HG02571 (cell line): ENCODE data around the gene MYLK.

ENCODE experiments used
- ATAC-seq: cut with Tn5 transposase; IDR thresholded peaks from one replicate; pipeline ENCODE4 v1.9.1; 2021; ENCODE audit warnings: mild to moderate bottlenecking, moderate library complexity; ENCODE audit not compliant: unreplicated experiment

MYLK gene

DNA sequence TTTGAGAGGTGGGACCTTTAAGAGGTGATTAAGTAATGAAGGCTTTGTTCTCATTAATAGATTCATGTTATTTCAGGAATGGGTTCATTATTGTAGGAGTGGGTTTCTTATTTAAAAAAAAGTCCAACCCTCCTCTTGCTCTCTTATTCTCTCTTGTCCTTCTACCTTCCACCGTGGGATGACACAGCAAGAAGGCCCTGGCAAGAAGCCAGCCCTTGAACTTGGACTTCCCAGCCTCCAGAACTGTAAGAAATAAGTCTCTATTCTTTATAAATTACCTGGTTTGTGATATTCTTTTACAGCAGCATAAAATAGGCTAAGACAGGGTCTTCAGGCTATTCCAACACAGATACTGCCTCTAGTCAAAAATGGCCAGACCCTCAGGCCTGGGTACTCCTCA, 62.2 kb downstream of the MYLK start:
- ATAC-seq: no peak

DNA sequence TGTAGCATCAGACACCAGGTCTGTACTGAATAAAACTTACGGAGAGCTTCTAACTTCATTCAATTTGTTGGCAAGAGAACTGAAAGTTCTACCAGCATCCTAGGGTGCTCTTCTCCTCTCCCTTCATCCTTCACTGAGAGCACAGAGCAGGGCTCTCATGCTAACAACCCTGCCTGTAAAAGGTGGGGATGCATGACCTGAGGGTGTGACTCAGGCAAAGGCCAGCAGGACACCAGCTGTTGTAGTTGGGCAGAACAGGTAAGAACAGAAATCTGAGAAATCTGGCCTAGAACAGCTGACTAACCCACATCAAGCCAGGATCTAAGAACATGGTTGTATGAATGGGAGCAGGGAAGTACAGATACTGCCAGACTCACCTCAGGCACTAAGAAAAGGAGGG, 64.2 kb downstream of the MYLK start:
- no peak for ATAC-seq

DNA sequence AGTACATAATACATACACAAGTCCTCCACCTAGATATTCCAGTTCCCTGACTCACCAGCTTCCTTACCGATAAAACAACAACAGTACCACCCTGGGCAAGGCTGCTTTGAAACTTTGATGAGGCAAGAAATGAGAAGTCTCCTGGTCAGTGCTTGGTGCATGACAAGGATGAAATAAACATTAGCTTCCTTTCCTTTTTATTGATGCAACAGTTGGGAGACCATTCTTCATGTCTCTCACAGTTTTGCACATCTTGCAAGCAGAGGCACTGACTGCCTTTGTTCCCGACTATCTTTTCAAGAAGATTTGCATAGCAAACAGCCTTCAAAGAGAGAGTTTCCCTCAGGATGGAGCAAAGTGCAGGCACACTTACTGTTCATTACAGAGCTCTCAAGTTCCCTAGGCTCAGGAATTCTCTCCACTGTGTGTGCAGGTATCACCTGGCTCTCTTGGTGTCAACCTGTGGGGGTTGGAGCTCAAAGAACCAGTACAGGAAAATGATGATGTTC, 65.2 kb downstream of the MYLK start:
- ATAC-seq: no peak

DNA sequence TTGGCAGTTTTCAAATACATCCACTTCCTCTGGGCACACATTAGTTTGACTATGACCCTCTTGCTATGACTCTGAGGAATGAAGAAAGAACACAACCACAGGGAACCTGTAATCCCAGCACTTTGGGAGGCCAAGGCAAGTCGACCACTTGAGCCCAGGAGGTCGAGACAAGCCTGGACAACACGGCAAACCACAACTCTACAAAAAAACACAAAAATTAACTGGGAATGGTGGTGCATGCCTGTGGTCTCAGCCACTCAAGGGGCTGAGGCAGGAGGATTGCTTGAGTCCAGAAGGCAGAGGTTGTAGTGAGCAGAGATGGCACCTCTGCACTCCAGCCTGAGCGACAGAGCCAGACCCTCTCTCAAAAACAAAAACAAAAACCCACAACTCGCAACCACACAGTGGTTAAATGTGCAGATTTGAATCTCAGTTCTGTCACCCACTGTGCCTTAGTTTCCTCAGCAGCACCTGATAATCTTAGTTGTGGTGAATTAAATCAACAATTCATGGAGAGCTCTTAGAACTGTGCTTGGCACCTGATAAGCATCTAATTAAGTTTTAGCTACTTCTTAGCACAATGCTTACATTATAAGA, 65.7 kb downstream of the MYLK start:
- no peak for ATAC-seq

DNA sequence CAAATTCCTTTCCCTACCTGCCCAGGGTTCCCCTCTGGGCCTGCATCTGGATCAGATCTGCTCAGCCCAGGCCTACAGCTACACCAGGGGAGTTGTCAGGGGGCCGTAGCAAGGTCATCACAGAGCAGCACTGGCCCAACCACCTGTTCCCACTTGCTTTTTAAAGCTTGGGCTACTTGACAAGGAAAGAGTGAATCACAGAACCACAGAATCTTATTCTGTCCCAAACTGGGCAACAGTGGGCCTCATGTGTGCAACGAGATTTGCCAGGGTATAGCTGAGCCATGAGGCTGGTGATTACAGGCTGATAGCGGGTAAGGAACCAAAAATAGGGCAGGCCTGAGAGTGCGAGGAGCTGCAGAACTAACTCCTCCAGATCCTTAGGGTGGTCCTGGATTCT, 66.7 kb downstream of the MYLK start:
- ATAC-seq: no peak

DNA sequence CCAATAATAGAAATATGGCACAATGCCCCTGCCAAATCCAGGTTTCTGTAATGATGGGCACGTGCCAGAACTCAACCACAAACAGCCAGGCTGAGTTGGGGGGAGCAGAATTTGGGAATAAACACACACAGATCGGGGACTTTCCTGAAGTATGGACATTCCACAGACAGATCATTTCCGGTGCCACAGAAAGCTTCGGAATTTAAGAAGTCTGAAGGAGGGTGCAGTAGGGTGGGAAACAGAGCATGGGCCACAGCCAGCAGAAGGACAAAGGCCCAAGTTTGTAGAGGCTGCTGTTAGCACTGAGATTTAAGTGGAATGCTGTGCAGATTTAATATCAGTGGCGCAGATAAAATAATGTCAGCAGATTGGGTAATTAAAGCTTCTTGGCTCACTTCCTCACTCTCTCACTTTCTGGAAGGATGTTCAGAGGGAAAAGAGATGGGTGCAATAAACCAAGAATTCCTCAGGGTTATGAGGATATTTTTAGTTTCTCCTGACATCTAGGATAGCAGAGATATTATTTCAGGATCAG, 67.4 kb downstream of the MYLK start:
- no peak for ATAC-seq

DNA sequence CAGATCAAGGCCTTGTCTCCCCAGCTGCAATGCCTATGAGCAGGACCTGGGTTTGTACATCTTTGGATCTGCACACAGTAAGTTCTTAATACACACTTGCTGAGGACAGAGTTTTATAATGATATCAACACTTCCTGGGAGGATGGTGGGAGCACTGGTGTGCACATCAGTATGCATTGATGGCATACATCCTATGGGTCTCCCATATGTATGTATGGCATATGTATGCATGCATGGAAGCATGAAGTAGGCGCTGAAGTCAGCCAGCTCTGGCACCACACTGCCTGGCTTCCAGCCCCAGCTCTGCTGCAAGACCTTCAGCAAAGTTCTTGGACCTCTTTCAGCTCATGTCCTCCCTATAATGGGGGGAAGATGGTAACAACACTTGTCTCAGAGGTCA, 68.2 kb downstream of the MYLK start:
- no peak for ATAC-seq

DNA sequence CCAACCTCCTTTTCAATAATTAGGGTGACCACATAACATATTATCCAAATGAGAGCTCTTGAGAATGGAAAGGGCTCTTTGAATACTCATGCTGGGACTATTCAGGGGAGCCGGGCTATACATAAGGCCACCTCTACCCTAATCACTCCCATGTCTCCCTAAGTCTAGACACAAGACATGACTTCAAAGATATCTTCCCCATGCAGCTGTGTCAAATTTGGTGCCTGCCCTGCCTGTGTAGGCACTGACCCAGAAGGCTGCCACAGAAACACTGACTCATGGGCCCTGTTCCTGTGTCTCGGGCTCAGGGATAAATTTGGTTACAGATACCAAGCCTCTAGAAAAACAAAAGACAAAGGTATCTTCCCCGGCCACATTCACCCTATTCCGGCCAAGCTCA, 70.3 kb downstream of the MYLK start:
- ATAC-seq: no peak

DNA sequence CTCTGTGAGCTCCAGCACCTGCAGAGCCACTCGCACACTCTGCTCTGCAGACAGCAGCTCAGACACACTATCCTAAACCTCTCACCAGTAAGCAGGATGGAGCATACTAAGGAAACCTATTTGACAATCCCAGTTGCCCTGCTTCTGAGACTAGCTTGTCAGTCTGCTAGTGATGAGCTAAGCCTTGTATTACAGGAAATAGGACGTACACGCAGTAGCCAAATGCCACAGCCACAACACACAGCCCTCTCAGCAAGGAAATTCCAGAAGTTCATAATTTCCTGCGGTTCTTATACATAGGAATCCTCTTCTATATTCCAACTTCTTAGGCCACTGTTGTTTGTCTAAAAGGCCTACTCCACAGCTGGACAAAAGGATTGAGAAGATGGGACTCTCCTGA, 74.5 kb downstream of the MYLK start:
- ATAC-seq: no peak

DNA sequence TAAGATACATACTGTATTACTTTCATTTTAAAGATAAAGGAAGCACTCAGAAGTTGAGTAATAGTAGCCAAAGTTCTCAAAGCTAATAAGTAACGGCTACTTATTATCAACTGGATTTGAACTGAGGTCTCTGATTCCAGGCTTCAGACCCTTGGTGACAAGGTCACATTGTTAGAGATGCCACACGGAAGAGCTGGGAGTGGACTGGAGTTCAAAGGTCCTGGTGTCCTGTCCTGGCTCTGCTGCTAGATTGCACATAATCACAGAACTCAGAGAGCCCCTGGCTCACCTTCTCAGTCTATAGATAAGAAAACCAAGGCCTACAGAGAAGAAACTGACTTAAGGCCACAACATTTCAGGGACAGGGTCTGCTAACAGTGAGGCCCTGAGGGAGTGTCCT, 75.3 kb downstream of the MYLK start:
- no peak for ATAC-seq

DNA sequence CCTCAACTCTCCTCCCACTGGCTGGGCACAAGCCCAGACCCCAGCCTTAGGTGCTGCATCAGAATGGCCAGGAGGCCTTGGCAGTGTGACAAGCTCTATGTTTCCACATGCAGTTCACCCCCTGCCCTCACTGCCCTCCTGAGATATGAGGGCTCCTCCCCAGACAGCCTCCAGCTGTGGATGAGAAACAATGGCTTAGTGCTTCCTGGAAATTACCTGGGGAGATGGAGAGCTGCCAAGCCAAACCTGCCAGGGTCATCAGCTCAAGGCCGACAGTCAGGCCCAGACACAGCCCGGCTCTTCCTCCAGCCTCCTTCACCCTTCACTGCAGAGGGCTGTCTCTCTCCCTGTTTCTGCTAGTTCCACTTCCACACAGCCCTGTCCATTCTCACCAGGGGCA, 76.3 kb downstream of the MYLK start:
- ATAC-seq: no peak

DNA sequence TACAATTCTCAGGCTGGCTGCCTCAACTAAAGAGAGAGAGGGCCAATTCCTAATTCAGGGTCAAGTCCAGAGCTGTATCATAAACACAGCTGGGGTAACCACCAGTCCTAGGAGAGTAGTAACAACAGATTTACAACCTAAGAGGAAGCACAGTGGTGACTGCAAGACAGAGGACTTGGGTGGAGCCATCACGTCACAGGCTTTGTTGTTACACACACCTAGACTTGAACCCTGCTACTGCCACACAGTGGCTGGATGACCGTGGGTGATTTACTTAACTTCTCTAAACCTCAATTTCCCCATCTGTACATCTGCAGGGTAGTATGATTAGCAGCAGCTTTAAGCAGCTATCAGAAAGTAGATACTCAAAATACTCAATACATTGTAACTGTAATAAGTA, 78.6 kb downstream of the MYLK start:
- ATAC-seq: no peak

DNA sequence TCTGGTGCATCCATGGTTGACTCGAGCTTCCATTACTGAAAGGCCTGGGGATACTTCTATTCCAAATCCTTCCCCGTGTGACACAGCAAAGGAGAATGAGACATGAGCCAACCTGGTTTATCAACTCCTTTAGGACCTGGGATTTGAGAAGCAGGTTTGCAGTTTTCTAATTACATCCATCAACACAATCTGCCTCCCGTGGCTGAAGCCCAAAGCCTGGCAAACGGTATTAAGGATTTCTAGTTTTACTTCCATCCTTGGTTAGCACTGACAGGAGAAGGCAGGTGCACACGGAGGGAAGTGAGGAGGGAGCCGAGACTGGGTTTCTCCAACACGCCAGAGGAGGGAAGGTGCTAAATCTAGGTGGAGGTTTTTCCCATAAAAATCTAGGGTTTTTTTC, 79.0 kb downstream of the MYLK start:
- no peak for ATAC-seq

DNA sequence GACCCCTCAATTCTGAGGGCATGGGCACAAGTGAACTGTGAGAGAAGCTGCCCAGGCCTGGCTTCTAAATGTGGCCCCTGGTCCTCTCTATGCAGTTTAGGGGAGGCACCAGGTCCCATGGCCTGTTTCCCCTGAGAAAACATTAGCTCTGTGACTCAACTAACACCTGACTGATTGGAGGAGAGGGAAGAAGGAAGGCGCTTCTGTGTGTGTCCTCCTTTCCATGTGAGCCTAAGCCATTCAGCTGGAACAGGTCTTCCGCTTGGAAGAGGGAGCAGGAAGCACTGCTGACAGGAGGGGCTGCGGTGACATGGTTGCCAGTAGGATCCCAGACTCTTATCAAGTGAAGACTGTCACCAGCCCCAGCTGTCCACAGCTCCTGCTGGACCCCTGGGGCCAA, 79.5 kb downstream of the MYLK start:
- ATAC-seq: no peak

DNA sequence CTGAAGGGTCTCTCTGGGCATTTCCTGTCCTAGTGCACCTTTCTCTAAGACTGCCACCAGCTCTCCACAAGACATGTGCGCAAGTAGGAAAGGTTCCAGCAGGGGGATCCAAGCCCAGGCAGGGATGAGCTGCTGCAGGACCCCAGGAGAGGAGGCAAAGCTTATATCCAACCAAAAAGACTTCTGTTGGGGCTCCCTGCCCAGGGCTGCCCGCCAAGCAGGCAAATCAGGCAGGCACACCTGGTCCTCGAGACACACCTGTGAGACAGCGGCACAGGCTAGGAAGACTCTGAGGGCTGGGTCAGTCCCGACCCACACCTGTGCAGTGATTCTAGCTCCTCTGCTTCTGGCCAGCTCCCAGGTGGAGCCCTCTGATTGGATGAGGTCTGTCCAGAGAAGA, 80.6 kb downstream of the MYLK start:
- no peak for ATAC-seq

DNA sequence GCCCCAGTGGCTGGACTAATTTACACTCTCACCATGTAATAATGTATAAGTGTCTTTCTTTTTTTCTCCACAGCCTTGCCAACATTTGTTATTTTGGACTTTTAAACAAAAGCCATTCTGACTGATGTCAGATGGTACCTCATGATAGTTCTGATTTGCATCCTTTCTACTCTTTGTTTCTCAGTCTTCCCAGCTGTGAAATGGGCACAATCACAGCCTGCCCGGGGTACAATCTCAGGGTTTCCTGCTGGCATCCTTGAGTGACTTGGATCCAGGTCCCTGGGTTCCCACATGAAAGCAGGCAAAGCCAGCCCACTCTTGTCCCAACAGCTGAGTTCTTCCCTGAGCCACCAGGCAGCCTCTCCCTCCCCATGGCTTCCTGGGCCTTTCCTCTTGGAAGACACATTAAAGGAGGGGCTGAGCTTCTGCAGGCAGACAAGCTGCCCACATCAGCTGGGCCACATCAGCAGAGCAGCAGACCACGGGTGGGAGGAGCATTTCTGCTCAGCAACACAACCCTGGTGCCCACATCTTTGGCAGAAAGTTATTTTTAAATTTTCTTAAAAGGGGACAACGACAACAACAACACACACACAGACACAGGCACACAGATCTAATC, 82.0 kb downstream of the MYLK start:
- ATAC-seq: no peak

DNA sequence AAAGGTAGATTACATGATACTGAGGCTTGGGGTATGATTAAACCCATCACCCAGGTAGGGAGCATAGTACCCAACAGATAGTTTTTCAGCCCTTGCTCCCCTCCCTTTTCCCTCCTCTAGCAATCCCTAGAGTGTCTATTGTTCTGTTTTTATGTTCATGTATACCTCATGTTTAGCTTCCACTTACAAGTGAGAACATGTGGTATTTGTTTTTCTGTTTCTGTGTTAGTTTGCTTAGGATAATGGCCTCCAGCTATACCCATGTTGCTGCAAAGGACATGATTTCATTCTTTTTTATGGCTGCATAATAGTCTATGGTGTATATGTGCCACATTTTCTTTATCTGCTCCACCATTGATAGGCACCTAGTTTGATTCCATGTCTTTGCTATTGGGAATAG, 82.7 kb downstream of the MYLK start:
- ATAC-seq: no peak

DNA sequence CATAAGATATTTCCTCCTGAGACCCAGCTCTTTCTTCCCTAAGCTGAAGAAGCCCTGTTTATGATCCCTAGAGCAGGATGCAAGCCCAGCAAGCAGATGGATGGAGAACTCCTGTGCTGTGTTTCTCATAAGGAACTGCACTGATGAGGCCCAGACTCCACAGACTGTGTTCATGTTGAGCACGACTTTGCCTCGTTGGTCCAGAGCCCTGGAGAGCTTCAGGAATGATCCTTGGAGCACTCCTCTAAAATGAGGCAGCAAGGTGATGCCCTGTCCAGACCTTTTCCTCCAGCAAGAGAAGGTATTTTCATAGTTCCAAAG, 83.8 kb downstream of the MYLK start:
- ATAC-seq: no peak

DNA sequence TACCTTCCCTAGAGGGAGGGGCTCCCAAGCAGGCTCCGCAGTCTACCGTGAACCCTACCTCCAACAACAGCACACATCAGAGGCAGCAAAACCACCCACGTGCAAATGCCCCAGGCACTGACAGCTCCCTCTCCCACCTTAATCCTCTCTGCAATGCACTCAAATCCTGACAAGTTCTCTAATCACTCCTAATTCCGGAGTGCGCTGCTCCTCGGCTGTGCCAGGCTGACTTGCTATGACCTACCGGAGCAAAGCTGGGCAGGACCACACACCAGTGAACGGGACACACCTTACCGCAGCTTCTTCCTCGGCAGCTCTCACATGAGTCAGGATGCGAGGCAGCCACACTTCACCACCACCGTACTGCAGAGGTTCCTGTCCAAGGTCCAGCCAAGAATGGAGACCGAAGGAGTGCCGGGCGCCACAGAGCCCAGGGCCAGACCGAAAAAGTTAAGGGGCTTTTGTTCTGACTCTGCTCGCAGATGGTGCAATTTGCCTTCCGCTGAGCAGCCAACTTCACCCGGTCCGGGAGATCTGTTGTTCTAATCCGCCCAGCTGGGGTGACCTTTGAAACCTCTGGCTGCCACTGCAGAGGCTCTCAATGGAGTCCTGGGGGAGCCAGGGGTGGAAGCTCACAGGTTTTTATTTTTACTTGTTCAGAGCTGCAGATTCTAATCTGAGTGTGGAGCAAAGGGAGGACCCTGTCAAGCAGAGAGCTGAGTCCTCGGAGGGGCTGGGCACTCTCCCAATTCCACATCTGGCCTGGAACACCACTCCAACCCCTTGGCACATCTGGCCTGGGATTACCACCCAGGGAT, 84.4 kb downstream of the MYLK start:
- ATAC-seq: no peak

DNA sequence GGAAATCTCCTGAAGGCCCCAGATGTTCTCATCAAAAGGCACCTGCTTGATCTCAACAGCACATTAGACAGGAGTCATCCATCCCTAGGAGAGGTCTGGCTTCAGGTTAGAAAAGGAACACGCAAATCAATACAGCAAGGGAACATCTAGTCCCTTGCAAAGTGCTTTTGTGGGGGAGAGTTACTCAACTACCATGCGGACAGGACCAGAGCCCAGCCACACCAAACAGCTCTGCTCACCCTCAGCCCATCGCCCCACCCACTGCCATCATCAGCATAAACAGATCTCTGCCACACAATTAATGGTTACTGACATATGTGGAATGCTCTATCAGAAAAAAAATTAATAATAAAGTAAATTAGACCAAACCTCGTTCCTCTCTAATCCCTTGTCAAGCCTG, 85.6 kb downstream of the MYLK start:
- no peak for ATAC-seq

DNA sequence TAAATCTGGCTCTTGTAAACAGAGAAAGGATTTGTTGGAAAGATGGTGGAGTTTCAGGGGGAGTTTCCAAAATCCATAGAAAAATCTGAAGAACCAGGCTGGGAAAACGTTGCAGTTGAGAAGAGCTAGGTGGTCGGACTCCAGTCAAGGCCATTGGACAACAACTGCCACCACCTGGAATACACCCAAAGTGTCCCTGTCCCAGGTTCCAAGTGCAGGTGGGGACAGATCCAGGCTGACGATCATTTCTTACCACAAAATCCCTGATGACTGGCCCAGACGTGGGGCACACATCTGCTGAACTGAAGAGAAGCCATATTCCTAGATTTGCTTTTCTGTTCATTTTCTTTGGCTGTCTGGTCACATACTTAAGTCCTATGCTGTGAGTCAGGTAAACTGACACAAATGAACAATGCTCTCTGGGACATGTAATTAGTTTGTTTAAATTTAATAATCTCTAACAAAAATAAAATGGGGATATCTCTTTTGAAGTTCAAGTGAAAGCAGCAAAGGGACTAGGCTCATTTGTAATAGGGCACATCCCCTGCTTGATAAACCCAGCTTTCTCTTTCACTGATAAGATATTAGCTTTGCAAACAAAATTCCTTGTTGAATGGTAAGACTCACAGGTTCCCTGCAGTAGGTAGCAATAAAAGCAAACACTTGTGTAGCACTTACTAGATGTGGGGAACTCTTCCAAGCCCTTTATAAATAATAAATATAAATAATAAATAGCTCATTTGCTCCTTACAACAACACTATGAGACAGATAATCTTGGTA, 88.5 kb downstream of the MYLK start:
- no peak for ATAC-seq
